T-helper 22 cell (primary cell): ENCODE measurements around the gene INKA1.
"Not testable (repeated sequence)": the region's sequence is repeated elsewhere in the genome, so short reads cannot be mapped to it uniquely, and the experiment has no call there.

Experiments
- DNase-seq: peaks from one replicate; pipeline ENCODE4 v3.0.0-alpha.2; 2020; ENCODE audit warnings: low read depth

INKA1 gene

GRCh38 chr3:49802719-49803464 is at the start of gene INKA1:
TSS of gene INKA1 (plus strand) at chr3:49803261. CDS start at chr3:49803393, 132 bp downstream.
- DNase-seq, result peak; percentile 72

- DNase-seq, result no peak
These were observed 48.5 kb upstream of the INKA1 start for GRCh38 chr3:49754536-49754935.

DNA sequence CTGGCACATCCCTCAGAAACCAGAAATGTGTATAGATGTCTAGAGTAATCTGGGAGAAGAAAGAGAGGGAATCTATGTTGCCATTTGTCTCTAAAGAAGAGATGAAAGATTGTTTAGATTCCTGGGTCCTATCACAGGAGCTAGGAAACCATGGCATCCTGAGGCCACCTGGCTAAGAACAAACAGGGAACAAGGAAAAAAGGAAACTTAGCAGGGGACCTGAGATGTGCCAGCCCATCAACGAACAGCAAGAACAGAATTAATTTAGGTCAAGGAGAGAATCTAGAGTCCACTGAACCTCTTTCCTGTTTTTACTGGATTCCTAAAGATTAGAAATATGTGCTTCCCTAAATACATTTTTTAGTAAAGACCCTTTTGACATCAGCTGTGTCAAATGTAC is 47.0 kb upstream of the INKA1 start:
- no peak for DNase-seq

- no peak for DNase-seq
These were observed 45.9 kb upstream of the INKA1 start for GRCh38 chr3:49757197-49757596.

GRCh38 chr3:49759226-49759625 is 43.8 kb upstream of the INKA1 start:
- no peak for DNase-seq

- DNase-seq, result no peak
These were observed 41.4 kb upstream of the INKA1 start for GRCh38 chr3:49761661-49762060.

DNA sequence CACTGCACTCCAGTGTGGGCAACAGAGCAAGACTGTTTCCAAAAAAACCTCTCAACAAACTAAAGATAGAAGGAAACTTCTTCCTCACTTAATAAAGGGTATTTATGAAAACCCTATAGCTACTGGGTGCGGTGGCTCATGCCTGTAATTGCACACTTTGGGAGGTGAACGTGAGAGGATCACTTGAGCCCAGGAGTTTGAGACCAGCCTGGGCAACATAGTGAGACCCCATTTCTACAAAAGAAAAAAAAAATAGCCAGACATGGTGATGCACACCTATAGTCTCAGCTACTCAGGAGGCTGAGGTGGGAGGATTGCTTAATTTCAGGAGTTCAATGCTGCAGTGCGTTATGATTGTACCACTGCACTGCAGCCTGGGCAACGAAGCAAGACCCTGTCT is 39.1 kb upstream of the INKA1 start:
- no peak for DNase-seq

DNA sequence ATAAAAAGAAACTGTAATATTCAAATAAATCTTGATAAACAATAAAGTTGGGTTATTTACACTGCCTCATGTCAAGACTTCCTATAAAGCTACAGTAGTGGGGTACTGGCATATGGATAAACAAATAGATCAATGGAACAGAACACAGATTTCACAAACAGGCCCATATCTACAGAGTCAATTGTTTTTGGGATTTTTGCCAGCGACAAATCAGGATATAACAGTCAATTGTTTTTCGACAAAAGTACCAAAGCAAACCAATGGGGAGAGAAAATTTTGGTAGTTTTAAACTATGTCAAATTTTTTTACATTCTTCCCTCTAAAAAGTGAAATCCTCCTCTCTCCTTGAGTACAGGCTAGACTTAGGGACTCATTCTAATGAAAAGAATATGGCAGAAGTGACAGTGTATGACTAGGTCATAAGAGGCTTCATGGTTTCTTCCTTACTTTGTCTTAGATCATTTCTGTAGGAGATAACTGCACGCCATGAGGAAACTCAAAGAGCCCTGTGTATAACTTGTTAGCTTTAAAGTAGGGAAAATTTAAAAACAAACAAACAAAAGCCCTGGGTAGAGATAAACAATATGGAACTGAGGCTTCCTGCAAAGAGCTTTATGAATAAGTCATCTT is 33.7 kb upstream of the INKA1 start:
- no peak for DNase-seq

- DNase-seq, result no peak
These were observed 33.1 kb upstream of the INKA1 start for GRCh38 chr3:49769926-49770325.

DNA sequence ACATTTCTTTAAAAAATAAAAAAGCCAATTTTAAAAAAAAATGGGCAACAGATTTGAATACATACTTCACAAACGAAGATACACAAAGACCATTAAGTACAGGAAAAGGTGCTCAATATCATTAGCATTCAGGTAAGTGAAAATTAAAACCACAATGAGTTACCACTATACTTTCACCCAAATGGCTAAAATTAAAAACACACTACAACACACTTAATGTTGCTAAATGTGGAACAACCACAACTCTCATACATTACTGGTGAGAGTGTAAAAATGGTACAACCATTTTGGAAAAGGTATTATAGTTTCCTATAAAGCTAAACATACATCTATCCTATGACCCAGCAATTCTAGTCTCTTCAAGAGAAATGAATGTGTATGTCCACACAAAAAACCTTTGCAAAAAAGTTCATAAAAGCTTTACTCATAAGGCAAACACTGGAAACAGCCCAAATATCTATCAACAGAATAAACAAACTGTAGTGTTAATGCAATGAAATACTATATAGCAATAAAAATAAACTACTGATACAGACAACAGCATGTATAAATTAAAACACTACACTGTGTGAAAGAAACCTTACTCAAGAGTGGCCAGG is 31.6 kb upstream of the INKA1 start:
- DNase-seq, result no peak

DNA sequence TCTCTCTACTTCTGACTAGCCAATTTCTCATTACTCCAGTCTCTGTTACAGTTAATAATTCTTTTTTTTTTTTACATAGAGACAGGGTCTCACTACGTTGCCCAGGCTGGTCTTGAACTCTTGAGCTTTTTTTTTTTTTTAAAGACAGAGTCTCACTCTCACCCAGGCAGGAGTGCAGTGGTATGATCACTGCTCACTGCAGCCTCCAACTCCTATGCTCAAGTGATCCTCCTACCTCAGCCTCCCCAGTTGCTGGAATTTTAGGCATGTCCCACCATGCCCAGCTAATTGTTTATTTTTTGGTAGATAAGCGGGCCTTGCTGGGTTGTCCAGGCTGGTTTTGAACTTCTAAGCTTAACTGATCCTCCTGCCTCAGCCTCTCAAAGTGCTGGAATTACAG is 30.4 kb upstream of the INKA1 start:
- no peak for DNase-seq

- DNase-seq, result no peak
These were observed 27.5 kb upstream of the INKA1 start for GRCh38 chr3:49775538-49775937.

- DNase-seq, result not testable (repeated sequence)
These were observed 27.0 kb upstream of the INKA1 start for GRCh38 chr3:49776101-49776500.

GRCh38 chr3:49779358-49780079 is 23.5 kb upstream of the INKA1 start:
- no peak for DNase-seq

DNA sequence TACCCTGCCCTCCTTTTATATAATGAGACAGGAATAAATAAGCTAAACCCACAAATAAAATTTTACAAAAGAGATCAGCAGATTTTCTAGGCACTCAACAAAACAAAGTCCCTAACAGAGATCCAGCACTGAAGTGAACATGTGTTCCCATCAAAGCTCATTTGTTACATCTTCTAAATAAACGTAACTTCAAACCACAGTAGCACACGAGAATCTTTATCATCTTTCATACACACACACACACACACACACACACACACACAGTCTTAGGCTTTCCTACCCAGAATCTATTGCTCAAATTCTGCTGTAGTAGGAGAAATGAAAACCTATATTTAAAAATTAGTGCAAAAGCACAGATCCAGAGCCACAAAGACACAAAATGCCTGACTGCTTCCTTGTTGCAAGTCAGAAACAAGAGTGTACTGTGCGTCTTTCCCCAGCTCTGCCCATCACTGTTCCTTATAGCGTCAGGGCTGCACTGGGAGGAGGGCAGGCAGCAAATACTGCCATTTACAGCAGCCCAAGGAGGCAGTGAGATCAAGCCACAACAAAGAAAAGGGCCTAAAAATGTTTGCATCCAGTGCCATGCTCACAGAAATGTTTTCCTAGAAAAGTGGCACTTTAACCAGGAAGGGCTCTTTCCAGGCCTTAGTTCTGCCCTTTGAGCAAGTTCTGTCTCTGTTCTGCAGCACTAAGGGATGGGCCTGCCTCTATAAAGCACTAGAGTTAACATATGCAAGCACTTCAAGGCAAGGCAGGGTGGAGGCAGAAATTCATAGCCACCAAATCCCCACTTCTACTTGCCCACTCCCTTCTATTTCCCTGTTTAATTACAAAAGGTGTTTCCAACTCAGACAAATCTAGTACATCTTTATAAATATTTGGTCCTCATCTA is 22.7 kb upstream of the INKA1 start:
- no peak for DNase-seq

DNA sequence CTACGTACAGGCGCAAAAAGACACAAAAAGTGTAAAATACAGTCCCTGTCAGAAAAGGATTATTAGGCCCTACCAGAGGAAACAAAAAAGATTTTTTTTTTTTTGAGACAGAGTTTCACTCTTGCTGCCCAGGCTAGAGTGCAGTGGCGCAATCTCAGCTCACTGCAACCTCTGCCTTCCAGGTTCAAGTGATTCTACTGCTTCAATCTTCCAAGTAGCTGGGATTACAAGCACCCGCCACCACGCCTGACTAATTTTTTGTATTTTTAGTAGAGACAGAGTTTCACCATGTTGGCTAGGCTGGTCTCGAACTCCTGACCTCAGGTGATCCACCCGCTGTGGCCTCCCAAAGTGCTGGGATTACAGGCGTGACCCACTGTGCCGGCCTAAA is 22.1 kb upstream of the INKA1 start:
- not testable (repeated sequence) for DNase-seq

GRCh38 chr3:49781415-49782199 is 21.5 kb upstream of the INKA1 start:
- DNase-seq, result no peak

DNA sequence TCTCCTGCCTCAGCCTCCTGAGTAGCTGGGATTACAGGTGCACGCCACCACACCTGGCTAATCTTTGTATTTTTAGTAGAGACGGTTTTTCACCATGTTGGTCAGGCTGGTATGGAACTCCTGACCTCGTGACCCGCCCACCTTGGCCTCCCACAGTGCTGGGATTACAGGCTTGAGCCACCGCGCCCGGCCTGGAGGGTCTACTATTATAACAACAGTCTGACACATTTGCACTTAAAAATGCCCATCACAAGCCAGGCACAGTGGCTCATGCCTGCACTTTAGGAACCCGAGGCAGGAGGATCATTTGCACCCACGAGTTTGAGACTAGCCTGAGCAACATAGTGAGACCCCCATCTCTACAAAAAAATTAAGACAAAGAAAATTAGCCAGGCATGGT is 20.8 kb upstream of the INKA1 start:
- DNase-seq, result not testable (repeated sequence)

DNA sequence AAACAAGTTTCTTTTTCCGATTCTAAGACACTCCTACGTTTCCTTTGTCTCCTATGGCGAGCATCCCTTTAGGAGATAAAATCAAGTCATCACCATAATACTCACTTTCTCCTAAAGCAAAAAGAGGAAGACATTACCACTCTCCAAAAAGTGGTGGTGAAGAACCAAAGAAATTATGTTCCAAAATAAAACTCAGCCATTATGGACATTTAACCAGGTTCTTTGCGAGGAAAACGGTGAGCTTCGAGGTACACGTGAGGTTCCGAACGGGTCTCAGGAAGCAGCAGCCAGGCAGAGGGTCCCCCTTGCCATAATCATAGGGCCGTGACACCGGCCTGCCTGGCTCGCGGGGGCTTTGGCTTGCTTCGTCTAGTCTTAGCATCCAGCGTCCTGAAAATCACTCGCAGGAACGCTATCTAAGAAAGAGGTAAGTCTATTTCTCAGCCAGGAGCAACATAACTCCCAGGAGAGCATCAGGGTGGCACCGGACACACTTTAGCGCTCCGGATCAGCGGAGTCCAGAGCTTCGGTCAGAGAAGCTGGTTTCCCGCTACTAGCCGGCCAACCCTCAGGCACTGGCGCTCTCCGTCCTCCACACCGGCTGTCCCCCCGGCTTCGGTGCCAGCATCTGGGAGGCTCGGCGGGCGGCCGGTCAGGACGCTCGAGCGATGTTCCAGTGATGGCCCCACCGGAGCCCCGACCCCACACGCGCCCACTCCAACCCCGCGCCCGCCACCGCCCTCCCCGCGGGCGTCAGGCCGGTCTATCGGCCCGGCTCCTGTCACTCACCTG is 17.3 kb upstream of the INKA1 start:
- DNase-seq, result no peak
